HG03354 (cell line): Measurements from ENCODE around the gene CD44.
A peak's percentile ranks its signal among the peaks of the same experiment; 100 is the strongest.

ENCODE experiments used
- ATAC-seq: cut with Tn5 transposase; IDR thresholded peaks from one replicate; pipeline ENCODE4 v1.9.1; 2021; ENCODE audit warnings: mild to moderate bottlenecking; ENCODE audit not compliant: unreplicated experiment, poor library complexity, severe bottlenecking

Gene CD44

DNA sequence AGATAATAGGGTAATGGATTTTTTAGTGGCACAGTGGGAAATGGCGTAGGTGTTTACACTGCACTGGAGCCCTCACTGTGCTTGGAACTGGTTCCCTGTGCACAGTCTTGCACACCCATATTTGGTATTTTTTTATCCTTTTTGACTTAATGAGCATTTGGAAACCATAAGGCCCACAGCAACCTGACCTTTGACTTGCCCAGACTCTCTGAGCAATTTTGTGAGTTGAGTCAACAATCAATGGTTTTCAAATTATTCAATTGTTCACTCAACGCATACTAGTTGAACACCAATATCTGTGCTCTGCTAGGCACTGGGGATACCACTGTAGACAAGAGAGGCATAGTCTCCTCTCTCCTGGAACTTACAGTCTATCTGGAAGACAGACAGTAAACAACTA lies 14.3 kb downstream of the CD44 start:
- ATAC-seq: no peak

DNA sequence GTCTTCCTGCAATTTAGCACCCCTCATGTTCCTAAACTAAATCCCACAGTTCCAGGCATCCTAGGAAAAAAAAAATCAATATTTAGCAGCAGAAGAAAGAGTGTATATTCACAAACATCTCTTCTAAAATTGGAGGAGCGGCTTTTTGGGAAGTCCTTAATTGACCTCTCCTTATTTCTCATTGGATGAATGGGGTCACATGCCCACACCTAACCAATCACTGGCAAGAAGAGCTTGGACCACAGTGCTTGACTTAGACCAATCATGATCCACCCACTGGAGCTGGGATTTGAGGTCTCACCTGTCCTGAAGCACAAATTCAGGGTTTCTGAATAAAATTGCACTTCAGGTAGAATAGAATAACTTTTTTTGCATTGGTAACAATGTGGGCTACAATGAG lies 16.0 kb downstream of the CD44 start:
- ATAC-seq: no peak

DNA sequence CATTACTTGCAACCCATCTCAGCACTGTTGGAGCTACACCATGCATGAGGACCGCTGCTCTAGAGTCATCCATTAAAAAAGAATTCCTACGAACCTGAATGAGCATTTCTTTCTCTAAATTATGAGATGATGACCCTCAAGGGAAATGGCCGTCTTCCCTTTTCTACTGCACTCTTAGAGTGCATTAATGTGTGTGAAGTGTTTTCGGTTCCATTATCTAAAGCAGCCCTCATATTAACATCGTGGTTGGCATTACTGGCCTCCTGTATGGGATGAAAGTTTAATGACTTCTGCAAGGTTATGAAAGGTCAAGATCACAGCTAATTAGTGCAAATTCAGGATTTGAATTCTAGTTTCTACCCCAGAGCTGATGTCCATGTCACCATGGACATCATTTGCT lies 16.7 kb downstream of the CD44 start:
- ATAC-seq: no peak

DNA sequence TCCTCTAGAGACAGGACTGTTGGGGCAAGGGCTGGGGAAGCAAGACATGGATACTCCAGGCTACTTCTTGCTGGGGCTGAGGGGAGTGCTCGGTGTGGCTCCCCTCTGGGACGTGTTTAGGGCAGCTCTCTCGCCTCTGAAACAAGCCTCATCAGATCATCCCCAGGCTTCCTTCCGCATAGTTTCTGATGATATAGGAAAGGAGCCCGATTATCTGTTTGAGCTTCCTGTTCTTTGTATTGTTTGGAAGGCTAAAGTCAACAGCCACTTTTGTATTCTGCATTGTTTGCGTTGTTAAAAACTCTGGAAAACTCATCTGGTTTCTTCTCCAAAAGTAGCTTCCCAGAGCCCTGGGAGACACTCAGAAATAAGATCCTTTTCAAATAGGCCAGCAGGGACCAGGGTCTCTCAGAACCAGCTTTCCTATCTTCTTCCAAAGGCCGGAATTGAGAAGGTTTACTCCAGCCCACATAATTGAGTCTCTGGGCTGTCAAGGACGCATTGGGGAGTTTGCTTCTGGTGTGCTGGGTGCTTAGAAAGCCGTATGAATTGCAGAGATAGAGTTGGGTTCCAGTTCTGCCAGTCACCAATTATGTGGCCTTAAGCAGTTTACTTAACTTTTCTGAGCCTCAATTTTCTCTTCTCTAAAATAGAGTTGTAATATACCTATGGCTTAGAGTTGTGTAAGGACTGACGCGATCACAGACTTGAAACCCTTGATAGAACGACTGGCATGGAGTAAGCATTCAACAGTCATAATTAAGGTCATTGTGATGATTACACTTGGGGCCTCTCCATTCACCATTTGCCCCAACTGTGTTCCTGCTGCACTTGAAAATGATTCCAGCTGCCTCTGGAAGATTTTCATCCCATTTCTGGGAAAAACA lies 19.1 kb downstream of the CD44 start:
- no peak for ATAC-seq

DNA sequence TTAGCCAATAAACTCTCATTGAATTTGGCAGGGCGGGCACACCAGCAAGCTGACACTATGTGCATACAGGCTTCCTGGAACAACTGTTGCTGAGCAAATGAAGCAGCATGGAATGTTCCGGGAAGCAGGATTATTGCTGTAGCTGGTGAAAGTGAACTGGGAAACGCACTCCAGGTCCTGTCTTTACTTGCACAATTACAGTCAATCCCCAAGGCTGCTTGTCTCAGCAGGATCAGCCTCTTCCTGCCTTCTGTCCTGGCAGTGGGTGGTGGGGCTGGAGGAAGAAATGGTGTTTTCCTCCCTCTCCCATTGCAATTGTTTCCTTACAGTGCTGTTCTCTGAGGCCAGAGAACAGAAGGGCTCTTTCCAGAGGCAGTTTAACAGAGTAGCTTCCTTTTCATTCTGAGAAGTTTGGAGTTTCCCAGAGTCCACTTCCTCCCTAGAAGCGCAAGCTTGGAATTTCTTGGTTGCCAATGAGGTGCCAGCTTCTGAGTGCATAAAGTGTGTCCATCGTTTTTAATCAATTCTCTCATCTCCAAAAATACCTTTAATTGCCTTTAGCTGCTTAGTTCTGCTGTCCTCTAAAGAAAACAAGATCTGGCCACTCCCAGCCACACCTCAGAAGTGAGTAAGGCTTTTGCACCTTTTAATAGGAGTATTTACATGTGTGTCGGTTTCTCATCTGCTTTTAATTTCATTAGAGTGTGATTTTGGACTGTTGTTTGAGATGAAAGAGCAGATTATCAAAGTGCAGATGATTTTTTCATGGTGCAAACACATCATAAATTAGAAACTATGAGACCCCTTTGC lies 19.9 kb downstream of the CD44 start:
- no peak for ATAC-seq

DNA sequence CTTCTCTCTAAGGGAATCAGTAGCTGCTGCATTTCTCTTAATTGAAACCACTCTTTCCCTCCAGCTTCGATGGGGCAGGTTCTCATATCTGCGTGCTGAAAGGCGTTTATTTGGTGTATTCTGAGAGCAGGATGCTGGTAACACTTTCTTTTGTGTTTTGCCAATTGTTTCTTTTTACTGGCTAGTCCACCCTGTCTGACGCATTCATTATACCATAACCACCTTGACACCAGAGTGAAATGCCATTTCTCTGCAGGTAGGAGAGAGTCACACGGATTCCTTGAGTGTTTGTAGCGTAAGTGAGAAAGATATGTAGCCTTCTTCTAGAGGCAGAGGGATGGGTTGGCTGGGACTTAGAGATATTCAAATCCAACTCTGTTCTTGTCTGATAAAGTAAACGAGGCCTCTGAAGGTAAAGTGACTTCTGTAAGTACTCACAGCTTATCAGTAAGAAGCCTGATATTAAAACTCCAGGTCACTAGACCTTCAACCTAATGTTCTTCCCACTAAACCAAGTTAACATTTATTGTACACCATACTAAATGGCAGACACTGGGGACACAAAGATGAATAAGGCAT lies 21.4 kb downstream of the CD44 start:
- ATAC-seq: no peak

DNA sequence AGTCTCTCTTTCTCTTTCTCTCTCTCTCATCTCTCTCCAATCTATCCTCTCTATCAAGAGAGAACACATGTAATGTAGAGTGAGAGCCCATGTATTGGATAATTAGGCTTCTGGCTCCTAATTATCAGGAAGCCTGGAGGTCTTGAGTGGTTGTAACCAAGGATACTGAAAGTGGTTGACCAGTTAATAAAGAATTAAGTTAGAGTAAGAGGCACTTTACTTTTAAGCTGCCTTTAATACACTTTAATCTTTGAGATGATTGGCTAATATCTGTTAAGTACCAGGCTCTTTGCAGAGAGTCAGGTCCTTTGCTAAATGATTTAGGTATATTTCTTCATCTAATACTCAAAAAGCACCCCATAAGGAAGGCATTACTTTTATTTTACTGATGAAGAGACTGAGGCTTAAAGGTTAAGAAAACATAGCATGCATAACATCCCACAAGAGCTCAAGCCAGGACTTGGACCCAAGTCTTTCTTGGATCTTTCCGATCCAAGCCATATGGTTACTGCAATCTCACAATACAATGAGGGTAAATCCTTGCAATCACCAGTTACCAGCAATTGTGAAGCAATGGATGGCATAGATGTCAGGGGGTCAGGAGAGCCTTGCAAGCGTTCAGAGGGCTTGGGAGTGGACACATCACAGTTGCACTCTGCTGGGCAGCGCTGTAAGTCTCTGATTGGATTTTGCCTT lies 22.1 kb downstream of the CD44 start:
- ATAC-seq: no peak

DNA sequence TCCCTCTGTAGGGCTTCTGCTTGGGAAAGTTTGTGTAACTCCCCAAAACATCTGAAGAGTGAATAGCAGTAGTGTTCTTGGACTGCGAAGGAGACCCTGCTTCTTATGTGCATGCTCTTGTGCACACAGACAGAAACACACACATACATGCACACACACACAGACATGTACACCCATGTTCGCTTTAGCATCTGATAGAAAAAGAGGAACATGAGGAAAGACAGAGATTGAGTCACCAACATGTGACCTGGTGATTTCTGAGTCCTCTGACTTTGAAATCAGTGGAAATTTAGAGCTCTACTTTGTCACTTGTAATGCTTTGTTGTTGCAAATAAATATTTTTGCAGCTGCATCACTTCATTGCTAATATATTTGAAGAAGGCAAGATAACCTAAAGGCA lies 23.8 kb downstream of the CD44 start:
- no peak for ATAC-seq

DNA sequence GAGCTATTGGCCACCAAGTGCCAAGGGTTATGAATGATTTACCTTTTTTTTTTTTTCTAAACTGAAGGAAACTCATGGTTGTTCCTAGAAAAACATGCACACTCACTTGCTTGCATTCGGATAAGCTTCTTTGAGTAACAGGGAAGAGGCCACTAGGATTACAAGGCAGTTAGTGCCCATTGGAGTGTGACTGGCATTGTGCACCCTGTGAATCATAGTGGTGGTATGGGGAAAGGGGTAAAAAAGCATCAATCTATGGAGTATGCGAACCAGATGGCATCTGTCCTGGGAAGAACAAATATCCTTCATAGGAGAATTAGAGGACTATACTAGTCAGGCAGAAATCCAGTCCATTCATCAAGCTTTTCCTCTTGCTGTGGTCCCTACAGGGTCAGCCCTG lies 24.2 kb downstream of the CD44 start:
- no peak for ATAC-seq

DNA sequence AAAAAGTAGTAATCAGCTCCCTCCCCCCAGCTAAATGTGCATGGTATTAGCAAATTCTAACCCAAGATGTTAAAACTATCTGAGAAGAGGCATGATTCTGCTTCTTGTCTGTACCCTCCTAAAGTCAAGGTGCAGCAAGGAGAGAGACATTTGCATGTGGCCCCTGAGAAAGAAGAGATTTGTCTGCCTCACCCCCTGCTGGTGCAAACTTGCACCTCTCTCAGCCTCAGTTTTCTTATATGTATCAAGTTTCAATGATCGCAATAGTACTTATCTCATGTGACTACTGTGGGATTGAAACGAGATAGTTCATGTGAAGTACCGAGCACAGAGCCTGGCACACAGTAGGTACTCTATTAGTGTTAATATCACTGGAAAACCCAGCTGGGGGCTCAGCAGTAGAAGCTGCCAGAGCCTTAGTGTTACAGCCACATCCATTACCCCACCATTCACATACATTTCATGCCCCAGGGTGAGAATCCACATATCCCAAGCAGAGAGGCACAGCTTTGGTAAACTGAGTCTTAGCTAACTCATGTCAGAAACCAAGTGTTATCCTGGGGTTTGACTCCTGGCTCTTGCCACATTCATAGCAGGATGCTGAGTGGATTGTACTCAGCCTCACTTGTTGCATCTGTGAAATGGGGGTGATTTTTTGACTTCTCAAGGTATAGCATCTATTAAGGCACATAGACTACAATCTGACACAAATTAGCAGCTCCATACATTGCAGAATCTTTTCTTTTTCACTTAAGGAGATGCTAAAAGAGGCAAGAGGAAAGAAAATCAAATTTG lies 24.9 kb downstream of the CD44 start:
- ATAC-seq: peak; percentile 38

DNA sequence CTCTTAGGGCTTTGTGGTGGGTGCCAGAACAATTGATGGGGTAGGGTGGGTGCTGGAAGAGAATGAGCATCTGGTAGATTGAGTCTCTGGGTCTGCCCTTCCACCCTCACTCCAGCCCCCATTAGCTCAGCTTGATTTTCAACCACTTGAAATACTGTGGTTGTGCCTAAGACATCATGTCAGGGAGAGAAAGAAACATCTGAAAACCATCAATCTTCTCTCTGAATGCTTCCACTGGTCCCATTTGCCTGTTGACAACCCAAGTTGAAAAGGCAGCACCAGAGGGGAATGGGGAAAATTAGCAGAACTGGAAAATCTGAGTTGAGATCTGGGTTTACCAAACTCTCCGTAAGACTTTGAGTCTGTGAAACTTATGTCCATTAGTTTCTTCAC lies 26.1 kb downstream of the CD44 start:
- no peak for ATAC-seq

DNA sequence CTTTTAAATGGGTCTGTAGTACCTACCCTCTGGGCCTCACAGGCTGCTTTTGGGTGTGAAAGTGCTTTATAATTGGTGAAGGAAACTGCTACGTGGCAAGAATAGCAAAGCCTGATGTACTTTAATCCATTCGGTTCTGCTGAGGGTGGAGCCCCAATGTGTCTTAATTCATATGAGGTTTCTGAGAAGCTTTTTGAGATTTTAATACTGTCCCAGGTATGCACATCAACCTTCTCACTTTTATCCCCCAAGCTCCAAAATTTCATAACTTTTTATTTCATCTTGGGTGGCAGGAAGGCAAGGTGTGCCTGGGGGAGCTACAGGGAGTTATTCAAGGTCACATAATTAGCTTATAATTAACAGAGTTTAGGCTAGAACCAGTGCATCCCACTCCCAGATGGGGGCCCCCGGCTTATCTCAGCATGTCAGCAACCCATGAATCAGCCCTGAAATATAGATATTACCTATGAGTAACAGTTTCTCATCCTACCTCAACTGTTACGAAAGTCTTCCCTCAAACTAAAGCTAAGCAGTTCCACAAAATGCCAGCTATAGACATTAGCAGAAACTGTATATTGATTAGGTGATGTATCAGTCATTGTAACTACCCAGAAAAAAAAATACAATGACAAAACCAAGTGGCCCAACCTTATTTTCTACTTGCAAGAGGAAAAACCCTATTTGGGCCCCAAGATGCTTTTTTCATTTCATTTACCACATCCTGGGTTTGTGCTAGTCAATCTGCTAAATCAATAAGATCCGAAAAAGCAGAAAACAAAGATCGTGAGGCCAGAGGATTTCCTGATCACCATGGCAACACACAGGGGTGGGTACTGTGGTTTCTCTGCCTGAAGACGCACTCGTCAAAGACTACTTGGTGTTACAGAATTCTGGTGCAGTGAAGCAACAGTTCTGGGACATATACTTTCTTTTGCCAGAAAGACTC lies 26.7 kb downstream of the CD44 start:
- ATAC-seq: peak; percentile 86

DNA sequence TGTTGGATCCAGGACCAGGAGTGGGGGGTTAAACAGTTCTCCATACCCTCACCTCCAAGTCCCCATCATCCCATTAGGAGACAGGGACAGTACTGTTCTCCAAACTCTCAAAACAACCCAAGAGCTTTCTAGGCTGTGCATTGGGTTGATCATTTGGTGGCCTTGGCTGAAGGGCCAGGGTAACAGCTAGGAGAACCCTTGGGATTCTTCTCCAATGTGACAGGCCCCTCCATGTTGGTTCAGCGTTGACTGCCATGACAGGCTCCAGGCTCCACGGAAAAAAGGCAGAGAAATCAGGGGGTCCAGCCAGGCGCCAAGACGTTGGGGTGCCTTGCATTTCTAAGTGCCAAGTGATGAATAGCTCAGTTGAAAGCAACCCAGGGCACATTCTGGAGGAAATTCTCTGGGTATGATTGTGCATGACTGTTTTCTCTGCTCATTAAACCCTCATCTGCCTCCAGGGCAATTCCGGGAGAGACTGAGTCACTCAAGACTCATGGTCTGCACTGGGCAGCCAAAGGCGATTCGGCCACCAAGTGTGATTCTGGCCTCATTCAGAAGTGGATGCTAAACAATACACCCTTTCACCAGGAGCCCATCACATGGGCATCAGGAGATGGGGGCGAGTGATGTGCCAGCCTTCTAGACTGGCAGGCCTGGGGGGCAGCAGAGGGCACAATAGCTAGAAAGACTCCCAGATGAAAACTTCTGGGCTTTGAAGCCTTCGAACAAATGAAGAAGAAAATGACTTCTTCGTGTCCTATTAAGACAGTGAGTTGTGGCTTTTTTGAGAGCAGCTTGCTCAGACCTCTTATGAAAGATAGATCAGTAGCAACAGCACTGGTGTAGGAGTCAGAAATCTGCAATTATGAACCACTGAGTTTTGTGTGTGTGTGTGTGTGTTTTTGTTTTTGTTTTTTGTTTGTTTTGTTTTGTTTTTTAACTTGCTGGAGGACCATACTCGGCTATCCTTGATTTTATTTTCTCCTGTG lies 27.7 kb downstream of the CD44 start:
- peak; percentile 3 for ATAC-seq

DNA sequence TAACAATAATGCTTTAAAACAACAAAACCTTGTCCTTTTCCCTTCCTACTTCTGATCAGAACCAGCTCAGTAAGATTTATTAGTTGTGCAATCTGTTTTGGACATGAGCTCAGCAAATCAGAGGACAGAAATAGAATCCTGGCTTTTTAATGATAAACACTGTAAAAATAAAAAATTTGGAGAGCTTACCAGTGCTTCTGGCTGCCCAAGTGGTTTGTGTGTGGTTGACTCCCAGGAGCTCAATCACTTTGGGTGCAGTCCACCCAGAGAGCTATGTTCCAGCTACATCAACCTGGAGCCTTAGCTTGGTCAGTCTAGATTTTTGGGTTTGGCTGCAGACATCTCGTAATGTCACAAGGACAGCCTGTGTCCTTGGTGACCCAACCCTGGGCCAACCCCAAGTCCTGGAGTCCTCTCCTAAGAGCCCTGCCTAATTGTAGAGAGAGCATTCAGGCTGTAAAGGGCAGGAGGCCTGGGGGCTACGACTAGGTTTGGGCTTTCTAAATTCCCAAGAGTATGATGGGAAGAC lies 28.5 kb downstream of the CD44 start:
- ATAC-seq: no peak

DNA sequence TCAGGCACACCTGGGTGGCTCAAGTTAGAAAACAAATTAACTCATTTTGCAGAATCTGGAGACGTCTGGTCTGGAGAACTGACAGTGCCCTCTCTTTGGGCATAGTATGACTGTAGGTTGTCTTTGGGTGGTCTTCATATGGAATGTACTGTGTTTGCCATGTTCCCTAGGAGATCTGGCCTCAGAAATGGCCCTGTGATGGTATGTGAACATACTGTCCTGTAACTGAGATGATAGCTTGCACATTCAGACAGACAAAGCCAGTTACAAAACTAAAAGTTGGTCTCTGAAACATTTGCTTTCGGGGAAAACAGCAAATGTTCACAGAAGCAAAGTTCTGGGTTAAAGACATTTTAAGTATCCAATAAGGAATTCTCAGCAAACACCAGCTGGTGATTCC lies 29.7 kb downstream of the CD44 start:
- ATAC-seq: no peak

DNA sequence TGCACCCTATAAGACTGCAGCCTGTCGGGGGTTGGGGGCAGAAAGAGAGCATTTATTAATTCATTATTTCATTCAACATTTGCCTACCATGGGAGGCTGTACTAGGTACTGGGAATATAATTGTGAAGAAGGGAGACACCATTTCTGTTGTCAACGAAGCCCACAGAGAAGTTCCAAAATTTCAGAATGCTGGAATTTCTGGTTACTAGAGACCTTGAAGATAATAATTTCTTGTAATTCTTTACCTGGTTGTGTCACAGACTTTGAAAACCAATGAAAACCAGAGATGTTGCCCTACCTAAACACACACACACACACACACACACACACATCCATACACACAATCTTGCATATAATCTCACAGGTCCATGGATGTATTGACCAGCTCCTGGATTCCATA lies 30.1 kb downstream of the CD44 start:
- ATAC-seq: no peak

DNA sequence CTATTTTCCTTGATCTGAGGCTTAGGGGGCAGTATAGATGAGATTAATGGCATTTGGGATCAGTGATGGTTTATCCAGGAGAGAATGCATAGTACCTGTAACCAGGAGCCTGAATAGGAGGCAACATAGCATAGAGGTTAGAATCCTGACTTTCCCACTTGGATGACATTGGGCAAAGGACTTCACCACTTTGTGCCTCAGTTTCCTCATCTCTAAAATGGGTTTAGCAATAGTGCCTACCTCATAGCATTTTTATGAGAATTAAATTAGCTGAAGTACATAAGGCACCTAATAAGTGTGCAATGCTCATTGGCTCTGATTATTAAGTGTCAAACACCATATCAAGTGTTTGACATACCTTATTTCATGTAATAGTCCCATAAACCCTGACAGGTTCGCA lies 30.8 kb downstream of the CD44 start:
- ATAC-seq: no peak
